Activated T-helper 1 cell treated with anti-CD3 and anti-CD28 coated beads, Interleukin-2, amount 50 U/mL, for 16 hours (primary cell): ENCODE data around the gene FA2H.
A peak's percentile ranks its signal among the peaks of the same experiment; 100 is the strongest.
"Not testable (repeated sequence)": the region's sequence is repeated elsewhere in the genome, so short reads cannot be mapped to it uniquely, and the experiment has no call there.

Experiments
- DNase-seq, 2 donors: peaks; one replicate each; pipeline ENCODE4 v3.0.0-alpha.2; 2020; ENCODE audit warnings: low read depth in 1 of 2, low spot score in 1 of 2

FA2H gene, protein sequence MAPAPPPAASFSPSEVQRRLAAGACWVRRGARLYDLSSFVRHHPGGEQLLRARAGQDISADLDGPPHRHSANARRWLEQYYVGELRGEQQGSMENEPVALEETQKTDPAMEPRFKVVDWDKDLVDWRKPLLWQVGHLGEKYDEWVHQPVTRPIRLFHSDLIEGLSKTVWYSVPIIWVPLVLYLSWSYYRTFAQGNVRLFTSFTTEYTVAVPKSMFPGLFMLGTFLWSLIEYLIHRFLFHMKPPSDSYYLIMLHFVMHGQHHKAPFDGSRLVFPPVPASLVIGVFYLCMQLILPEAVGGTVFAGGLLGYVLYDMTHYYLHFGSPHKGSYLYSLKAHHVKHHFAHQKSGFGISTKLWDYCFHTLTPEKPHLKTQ

DNA sequence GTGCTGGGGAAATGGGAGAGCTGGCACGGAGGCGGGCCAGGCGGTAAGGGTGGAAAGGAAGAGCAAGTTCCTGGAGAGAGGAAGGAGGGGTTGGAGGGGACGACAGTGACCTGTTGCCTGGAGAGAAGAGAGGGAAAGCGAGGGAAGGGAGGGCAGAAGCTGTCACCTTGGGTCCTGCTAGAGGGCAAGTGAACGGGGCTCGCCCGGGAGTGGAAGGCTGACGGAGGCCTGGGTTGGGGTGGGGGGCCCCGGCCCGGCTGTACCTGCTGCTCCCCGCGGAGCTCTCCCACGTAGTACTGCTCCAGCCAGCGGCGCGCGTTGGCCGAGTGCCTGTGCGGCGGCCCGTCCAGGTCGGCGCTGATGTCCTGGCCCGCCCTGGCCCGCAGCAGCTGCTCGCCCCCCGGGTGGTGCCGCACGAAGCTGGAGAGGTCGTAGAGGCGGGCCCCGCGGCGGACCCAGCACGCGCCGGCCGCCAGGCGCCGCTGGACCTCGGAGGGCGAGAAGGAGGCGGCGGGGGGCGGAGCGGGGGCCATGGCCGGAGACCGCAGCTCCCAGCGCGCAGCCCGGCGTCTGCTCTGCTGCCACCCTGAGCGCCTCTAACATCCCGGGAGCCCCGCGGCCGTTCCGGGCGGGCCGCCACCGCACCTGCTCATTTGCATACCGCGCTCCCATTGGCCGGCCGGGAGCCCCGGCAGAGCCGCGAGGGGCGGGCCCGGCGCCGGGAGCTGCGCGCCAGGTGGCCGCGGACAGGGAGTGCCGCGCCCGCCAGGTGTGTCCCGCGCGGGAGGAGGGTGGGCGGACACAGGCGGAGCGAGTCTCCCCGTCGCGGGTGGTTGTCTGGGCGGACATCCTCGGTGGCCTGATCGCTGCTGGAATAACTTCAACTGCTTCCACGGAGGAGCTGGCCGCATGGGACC, at the start of gene FA2H:
Gene FA2H, minus strand, starts transcription at position 598 of the 917 bp plus-strand sequence. Its CDS starts 65 bp downstream, at position 533.
- peak; percentile 27 to 44 for DNase-seq

DNA sequence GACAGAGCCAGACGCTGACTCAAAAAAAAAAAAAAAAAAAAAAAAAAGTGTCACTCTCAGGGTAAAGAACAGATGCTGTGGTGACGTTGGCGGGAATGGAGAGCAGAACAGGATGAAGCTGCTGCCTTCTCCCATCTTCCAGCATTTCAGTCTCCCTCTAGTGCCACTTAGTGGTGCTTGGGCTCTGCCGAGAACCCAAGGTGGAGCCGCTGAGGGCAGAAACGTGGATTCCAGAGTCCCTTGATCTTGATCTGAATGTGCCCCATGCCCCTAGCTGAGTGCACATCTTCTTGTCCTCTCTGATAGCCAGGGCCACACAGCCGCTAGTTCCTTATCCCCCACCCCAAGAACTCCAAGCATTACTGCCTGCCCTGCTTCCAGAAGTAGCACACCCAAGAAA, 43.2 kb upstream of the FA2H start:
- no peak for DNase-seq

DNA sequence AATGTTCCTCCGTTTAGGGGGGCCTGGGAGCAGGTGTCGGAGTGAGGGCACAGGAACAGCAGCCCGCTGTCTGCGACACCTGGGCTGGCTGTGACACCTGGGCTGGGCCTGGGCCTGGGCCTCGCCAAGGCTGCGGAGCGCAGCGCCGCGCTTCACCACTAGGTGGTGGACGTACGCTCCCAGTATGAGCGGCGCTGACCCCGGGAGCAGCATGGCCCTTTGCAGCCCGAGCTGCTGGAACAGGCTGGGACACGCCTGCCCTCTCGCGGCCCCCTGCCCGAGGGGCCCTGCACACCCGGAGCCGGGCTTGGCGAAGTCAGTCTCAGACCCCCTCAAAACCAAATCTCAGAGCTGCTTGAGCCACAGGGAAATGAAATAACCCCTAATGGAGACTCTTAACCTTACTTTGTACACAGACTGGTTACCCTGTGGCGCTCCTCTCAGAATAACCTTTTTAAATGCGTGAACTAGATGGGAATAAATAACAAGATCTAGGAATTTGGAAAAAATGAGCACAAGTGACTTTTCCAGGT, 38.6 kb upstream of the FA2H start:
- DNase-seq: peak; percentile 43 to 49

DNA sequence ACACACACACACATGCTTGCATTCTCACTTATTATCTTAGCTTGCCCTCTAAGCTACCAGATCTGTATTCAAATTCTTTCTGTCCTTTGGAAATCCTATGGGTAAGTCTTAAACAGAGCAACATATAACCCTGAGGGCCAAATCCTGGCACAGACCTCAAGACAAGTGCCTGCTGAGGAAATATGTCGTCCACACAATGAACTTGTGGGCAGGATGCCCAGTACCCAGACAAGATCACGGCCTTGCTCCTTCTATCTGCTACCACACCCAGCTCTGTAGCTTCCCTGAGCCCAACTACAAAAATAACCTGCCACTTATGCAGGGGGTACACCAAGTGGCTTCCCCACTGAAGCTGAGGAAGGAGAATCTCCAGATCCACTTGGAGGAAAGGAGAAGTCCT, 37.3 kb upstream of the FA2H start:
- no peak for DNase-seq

DNA sequence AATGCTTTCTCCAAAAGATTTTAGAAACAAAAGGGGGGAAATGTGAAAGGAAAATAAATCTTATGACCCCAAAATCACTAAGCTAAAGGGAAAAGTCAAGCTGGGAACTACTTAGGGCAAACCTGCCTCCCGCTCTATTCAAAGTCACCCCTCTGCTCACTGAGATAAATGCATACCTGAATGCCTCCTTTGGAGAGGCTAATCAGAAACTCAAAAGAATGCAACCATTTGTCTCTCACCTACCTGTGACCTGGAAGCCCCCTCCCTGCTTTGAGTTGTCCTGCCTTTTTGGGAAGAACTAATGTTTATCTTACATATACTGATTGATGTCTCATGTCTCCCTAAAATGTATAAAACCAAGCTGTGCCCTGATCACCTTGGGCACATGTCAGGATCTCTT, 36.6 kb upstream of the FA2H start:
- DNase-seq: not testable (repeated sequence)

DNA sequence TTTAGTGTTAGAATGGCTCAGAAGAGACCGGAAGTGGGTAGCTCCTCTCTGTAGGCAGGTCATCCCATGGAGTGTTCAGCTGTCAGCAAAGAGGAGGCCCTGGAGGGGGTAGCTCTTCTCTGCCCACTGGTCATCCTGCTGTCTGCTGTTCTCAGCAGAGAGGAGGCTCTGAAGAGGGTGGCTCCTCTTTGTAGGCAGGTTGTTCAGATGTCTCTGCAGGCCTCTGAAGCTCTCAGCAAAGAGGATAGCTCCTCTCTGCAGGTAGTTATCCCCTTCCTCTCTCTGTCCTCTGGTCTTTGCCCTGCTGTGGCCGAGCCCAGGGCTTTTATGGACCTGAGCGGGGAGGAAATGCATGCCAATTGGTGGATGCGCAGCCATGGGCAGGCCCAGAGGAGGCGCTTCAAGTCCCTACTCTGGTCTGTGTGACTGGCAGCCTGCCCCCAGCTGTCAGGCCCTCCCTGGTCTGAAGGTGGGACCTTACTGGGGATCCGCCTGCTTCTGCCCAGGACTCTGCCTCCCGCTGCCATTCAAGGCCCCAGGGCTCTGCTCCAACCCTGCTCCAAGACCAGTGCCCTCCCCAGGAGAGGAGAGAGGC, 32.5 kb upstream of the FA2H start:
- DNase-seq: no peak

DNA sequence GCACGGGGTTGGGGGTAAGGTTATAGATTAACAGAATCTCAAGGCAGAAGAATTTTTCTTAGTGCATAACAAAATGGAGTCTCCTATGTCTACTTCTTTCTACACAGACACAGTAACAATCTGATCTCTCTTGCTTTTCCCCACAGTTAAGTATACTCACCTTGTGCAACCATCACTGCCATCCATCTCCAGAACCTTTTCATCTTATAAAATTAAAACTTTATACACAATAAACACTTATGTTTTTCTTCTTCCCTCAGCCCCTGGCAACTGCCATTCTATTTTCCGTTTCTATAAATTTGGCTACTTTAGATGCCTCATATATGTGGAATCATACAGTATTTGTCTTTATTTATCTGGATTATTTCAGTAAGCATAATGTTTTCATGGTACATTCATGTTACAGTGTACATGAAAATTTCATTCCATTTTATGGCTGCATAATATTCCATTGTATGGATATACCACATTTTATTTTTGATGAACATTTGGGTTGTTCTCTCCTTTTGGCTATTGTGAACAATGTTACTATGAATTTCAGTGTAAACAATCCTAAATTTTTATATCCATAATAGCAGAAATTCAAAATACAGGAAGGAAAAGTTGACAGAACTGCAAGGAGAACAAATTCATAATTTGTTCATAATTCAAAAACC, 25.7 kb upstream of the FA2H start:
- DNase-seq: no peak

DNA sequence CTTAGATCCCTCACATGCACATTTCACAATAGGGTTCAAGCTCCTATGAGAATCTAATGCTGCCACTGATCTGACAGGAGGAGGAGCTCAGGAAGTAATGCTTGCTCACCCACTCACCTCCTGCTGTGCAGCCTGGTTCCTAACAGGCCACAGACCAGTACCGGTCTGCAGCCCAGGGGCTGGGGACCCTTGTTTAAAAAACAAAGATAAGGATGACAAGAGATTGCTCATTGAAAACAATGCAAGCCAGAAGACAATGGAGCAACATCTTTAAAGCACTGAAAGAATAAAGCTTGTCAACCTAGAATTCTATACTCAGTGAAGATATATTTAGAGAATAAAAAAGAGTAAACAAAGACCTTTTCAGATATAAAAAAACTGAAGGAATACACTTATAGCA, 22.8 kb upstream of the FA2H start:
- DNase-seq: no peak

DNA sequence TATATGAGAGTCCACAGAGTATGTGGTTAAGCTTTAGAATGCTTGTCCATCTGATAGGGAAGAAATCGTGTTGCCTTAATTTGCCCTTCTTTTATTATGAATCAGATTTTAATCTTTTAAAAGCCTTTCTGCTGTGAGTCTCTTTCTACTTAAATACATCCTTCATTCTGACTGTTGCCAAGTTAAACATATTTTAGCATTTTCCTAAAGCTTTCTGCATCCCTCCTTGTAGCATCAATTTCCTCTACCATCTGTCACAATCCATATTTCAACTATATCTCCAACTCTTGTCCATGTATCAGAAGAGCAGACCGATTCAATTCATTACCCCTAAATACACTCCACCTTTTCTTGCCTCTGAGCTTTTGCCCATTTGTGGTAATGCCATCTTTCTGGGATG, 20.5 kb upstream of the FA2H start:
- no peak for DNase-seq

DNA sequence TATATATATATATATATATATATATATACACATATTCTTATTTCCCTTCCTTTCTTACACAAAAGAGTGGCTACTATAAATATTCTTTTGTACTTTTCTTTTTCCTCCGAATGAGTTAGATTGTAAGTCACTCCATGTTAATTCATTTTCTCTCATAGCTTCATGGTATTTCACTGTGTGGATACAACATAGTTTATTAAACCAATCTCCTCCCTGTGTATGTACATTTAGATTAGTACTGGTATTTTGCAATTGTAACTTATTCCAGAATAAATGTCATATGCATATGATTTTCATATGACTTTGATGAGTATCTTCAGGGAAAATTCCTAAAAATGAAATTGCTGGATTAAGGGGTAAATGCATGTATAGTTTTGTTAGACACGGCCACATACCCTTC, 20.0 kb upstream of the FA2H start:
- DNase-seq: no peak

DNA sequence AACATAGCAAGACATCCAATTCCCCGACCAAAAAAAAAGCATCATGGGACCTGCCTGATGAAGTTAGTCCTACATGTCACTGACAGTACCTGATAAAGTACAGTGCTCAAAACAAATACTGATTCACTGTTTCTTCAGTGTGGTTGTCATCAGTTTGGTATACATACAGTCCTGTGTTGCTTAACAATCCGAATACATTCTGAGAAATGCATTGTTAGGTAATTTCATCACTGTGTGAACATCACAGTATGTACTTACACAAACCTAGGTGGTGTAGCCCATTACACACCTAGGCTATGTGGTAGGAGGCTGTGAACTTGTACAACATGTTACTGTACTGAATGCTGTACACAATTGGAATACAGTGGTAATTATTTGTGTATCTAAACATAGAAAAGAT, 19.0 kb upstream of the FA2H start:
- no peak for DNase-seq

DNA sequence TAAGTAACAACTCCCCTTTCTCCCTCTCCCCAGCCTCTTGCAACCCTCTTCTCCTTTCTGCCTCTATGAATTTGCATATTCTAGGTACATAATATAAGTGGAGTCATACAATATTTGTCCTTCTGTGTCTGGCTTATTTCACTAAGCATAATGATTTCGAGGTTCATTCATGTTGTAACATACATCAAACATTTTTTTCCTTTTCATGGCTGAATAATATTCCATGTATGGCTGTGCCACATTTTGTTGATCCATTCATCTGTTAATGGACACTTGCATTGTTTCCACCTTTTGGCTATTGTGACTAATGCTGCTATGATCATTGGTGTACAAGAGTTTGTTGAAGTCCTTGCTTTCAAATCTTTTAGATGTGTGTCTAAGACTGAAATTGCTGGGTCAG, 17.6 kb upstream of the FA2H start:
- DNase-seq: no peak

DNA sequence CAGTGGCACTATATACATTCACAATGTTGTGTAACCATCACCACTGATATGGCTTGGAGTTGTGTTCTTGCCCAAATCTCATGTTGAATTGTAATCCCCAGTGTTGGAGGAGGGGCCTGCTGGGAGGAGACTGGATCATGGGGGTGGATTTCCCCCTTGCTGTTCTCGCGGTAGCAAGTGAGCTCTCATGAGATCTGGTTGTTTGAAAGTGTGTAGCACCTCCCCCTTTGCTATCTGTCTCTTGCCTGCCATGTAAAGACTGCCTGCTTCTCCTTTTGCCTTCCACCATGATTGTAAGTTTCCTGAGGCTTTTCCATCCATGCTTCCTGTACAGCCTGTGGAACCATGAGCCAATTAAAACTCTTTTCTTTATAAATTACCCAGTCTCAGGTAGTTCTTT, 17.1 kb upstream of the FA2H start:
- DNase-seq: not testable (repeated sequence)

DNA sequence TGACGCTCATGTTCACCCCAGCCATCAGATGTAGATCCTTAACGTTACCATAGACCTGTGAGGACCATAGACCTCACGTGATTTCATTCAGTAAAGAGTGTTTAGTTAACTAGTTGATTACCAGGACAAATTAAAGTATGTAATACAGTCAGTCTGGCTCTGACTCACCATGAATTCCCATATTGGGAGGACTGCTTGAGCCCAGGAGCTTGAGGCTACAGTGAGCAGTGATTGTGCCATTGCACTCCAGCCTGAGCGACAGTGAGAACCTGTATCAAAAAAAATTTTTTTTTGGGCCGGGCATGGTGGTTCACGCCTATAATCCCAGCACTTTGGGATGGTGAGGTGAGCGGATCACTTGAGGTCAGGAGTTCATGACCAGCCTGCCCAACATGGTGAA, 13.5 kb upstream of the FA2H start:
- no peak for DNase-seq

DNA sequence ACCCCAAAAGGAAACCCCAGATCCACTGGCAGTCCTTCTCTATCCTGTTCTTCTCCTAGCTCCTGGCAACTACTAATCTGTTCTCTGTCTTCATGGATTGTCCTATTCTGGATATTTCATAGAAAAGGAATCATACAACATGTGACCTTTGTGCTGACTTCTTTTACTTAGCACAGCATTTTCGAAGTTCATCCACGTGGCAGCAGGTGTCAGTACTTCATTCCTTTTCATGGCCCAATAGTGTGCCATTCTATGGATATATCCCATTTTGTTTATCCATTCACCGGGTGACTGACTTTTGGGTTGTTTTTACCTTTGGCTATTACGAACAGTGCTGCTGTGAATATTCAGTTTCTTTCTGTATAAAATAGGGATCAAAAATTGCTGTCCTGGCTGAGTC, 10.4 kb upstream of the FA2H start:
- no peak for DNase-seq

DNA sequence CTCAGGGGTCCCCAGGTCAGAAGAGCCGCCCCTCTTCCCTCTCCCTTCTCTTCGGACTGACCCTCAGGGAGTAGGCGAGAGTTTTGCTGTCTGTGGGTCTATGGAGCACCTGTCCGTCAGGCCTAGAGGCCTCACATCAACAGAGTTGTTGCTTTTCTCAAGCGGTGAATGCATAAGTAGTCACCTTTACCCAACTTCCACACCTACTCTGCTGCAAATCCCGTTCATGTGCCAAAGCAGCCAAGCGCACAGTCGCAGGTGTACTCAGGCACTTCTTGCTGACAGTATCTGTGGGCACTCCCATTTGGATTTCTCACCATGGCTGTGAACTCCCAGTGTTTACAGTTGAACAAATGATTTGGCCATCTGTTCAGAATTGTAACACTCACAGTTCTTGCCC, 4.0 kb upstream of the FA2H start:
- DNase-seq: no peak

DNA sequence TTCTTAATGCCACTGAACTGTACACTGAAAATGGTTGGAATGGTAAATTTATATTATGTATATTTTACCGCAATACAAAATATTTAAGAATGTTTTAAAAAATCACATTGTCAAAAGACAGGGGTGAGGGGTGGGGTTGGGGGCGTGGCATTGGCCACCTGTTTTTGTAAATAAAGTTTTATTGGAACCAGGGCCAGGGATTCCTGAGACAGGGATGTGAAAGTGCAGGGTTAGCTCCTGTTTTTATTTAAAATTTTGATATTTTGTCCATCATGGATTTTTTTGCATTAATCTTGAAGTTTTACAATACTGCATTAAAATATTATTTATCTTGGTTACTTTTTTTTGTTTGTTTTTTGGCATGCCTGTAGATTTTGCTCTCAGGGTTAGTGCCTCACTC, 2.3 kb upstream of the FA2H start:
- no peak for DNase-seq

DNA sequence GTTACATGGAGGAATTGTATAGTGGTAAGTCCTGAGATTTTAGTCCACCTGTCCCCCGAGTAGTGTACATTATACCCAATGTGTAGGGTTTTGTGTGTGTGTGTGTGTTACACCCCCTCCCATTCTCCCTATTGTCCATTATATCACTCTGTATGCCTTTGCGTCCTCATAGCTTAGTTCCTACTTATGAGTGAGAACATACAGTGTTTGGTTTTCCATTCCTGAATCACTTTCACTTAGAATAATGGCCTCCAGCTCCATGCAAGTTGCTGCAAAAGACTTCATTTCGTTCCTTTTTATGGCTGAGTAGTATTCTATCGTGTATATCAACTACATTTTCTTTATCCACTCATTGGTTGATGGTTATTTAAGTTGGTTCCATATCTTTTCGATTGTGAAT, 635 bp upstream of the FA2H start:
- no peak for DNase-seq

DNA sequence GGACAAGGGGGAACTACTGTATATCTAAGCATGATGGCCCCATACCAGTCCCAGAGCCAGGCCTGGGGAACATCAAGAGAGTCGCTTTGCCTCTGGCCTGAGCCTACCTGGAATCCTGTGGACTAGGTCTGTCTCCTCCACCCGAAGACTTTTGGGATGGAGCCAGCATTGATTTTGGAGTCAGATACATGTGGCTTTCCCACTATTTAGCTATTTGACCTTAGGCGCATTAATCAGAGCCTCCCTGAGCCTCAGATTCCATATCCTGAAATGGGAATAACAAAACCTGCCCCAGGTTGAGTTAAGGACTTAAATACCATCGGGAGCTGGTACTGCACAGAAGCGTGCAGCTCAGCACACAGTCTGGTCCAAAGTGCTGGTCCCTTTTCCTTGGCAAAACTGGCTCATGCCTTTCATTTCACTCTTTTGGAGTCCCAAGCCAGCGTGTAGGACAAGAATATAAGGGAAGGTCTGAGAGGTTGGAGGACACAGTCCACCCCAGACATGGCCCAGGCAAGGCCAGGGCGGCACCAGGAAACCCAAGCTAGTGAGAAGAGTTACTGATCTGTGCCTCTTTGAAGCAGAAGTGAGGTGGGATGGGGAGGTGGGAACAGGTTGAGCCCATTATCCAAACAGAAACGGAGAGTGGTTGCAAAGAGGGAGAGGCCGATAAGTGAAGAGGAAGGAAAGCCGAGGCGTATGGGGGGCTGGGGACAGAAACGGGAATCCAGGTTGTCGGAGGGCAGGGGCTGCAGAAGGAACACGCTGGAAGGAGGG, 986 bp downstream of the FA2H start:
- no peak for DNase-seq

DNA sequence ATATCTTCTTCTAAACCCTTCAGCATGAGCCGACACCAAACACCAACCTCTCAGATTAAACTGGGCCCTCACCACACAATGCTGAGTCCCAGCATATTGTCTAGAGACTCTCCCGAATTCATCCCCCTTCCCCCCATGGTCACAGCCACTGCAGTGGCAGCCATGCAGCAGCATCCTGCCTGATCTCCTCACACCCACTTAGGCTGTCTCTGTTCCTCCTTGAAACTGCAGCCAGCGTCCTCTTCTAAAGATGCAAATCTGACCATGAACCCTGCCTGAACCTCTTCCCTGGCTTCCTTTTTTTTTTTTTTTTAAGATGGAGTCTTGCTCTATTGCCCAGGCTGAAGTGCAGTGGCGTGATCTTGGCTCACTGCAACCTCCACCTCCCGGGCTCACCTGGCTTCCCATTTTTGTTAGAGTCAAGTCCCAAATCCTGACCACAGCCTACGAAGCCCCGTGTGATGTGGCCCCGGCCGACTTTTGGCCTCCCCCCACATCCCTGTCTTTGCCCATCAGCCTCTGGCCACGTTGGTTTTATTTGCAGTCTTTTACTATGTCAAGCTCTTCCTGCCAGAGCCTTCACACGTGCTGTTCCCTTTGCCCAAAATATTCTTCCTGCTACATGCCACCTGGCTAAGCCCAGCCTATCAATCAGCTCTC, 2.8 kb downstream of the FA2H start:
- no peak for DNase-seq
